Effector CD8-positive, alpha-beta T cell (primary cell): ENCODE measurements around the gene RPTOR.
"Not testable (repeated sequence)": the region's sequence is repeated elsewhere in the genome, so short reads cannot be mapped to it uniquely, and the experiment has no call there.

Experiments used
- DNase-seq: peaks from one replicate; lab custom pipeline; 2025; lab: John Stamatoyannopoulos, UW

The RPTOR gene

GRCh38 chr17:80694992-80695912, 150.6 kb downstream of the RPTOR start:
- no peak for DNase-seq

GRCh38 chr17:80695979-80696378, 151.3 kb downstream of the RPTOR start:
- DNase-seq, result no peak

GRCh38 chr17:80696456-80696855, 151.8 kb downstream of the RPTOR start:
- DNase-seq, result no peak

- no peak for DNase-seq
Measured at GRCh38 chr17:80696964-80697363, 152.3 kb downstream of the RPTOR start.

GRCh38 chr17:80698297-80698696, 153.7 kb downstream of the RPTOR start:
- no peak for DNase-seq

GRCh38 chr17:80699205-80699604, 154.6 kb downstream of the RPTOR start:
- not testable (repeated sequence) for DNase-seq

- no peak for DNase-seq
Measured at GRCh38 chr17:80701730-80702129, 157.1 kb downstream of the RPTOR start.

GRCh38 chr17:80702315-80703141, 157.9 kb downstream of the RPTOR start:
- no peak for DNase-seq

- no peak for DNase-seq
Measured at GRCh38 chr17:80703142-80703478, 158.5 kb downstream of the RPTOR start.

- no peak for DNase-seq
Measured at GRCh38 chr17:80704381-80704819, 159.8 kb downstream of the RPTOR start.

GRCh38 chr17:80704894-80705293, 160.3 kb downstream of the RPTOR start:
- no peak for DNase-seq

GRCh38 chr17:80705988-80706387, 161.3 kb downstream of the RPTOR start:
- no peak for DNase-seq

GRCh38 chr17:80706463-80706867, 161.8 kb downstream of the RPTOR start:
- DNase-seq, result no peak

GRCh38 chr17:80708480-80708879, 163.8 kb downstream of the RPTOR start:
- DNase-seq, result no peak

- no peak for DNase-seq
Measured at GRCh38 chr17:80709090-80709695, 164.6 kb downstream of the RPTOR start.

- no peak for DNase-seq
Measured at GRCh38 chr17:80710714-80711302, 166.2 kb downstream of the RPTOR start.

- no peak for DNase-seq
Measured at GRCh38 chr17:80712089-80712488, 167.5 kb downstream of the RPTOR start.

- no peak for DNase-seq
Measured at GRCh38 chr17:80712606-80713005, 168.0 kb downstream of the RPTOR start.

- DNase-seq, result no peak
Measured at GRCh38 chr17:80716986-80717719, 172.5 kb downstream of the RPTOR start.

GRCh38 chr17:80717720-80718083, 173.1 kb downstream of the RPTOR start:
- DNase-seq, result no peak

GRCh38 chr17:80718428-80718827, 173.8 kb downstream of the RPTOR start:
- DNase-seq, result no peak
